ENCODE measurements around the gene TXNDC16.
A peak's percentile ranks its signal among the peaks of the same experiment; 100 is the strongest.

TXNDC16 gene

GRCh38 chr14:52447236-52447635 lies 105.1 kb downstream of the TXNDC16 start:
- TF ChIP-seq, protein P1, sequence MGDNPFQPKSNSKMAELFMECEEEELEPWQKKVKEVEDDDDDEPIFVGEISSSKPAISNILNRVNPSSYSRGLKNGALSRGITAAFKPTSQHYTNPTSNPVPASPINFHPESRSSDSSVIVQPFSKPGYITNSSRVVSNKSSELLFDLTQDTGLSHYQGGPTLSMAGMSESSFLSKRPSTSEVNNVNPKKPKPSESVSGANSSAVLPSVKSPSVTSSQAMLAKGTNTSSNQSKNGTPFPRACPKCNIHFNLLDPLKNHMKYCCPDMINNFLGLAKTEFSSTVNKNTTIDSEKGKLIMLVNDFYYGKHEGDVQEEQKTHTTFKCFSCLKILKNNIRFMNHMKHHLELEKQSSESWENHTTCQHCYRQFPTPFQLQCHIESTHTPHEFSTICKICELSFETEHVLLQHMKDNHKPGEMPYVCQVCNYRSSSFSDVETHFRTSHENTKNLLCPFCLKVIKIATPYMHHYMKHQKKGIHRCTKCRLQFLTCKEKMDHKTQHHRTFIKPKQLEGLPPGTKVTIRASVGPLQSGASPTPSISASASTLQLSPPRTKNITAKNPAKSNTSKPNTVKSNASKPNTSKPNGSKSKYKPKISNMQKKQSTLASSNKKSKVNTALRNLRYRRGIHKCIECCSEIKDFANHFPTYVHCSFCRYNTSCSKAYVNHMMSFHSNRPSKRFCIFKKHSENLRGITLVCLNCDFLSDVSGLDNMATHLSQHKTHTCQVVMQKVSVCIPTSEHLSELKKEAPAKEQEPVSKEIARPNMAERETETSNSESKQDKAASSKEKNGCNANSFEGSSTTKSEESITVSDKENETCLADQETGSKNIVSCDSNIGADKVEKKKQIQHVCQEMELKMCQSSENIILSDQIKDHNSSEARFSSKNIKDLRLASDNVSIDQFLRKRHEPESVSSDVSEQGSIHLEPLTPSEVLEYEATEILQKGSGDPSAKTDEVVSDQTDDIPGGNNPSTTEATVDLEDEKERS (tag by site-specific recombination; IDR thresholded peaks at IDR 0.05), result no peak
- CTCF ChIA-PET, result interaction anchor here (0.6 kb wide), 2 partner anchors 15 to 45 kb away, joined by 3 read pairs; no protein-coding TSS in a partner anchor
- POLR2A ChIA-PET, result no interaction called here
- no peaks in the 10 kb centered on the region for H3K9me3 ChIP-seq (ENCODE audit: control insufficient read depth, insufficient read depth, low read depth, low read length)
- no peaks in the 10 kb centered on the region for H3K4me1 ChIP-seq (ENCODE audit: control insufficient read depth, insufficient read depth, low read length)
- peaks cover 12 to 22% of the 10 kb centered on the region in 2 experiments for H3K36me3 ChIP-seq (ENCODE audit: control insufficient read depth in 2 of 2, insufficient read depth in 1 of 2, low read length in 2 of 2)
- H3K27ac ChIP-seq (ENCODE audit: extremely low read depth, low read depth, low read length), result no peak overlapping the region
- no peak overlapping the region for H3K4me3 ChIP-seq (ENCODE audit: low read depth, low read length)

- no peaks in the 10 kb centered on the region for H3K4me1 ChIP-seq (ENCODE audit: control insufficient read depth, insufficient read depth, low read length)
- TF ChIP-seq ZBTB17 (tag by site-specific recombination; IDR thresholded peaks at IDR 0.05) (peak; percentile 75), ZNF549 (tag by site-specific recombination; IDR thresholded peaks at IDR 0.05) (no peak)
- POLR2A ChIA-PET, result no interaction called here
- no peaks in the 10 kb centered on the region for H3K9me3 ChIP-seq (ENCODE audit: control insufficient read depth, insufficient read depth, low read depth, low read length)
- peaks cover 12 to 22% of the 10 kb centered on the region in 2 experiments for H3K36me3 ChIP-seq (ENCODE audit: control insufficient read depth in 2 of 2, insufficient read depth in 1 of 2, low read length in 2 of 2)
- CTCF ChIA-PET, result interaction anchor here (0.6 kb wide), 1 partner anchor 45 kb away, joined by 3 read pairs; no protein-coding TSS in a partner anchor
- no peak overlapping the region for H3K27ac ChIP-seq (ENCODE audit: extremely low read depth, low read depth, low read length)
- no peak overlapping the region for H3K4me3 ChIP-seq (ENCODE audit: low read depth, low read length)
These were observed 106.0 kb downstream of the TXNDC16 start for GRCh38 chr14:52446355-52446754.

DNA sequence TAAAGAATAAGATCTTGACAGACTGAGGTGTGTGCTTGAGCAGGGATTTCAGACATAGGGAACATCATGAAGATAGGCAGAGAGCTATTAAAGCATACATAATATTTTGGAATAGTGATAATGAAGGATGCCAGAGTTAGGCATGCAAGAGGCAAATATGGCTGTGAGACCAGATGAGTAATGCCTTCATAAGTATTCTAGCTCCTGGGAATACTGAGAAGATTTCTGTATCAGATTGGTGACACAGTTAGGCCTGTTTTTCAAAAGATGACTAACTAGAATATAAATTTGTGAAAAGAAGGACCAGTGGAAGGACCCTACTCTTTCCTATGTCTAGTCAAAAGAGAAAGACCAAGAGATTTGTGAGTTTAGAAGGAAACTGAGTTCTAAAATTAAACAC lies 108.8 kb downstream of the TXNDC16 start:
- CTCF ChIA-PET, result interaction anchor here (0.6 kb wide), 1 partner anchor 44 kb away, joined by 3 read pairs; no protein-coding TSS in a partner anchor
- Histone ChIP-seq H3K9me3 (ENCODE audit: control insufficient read depth, insufficient read depth, low read depth, low read length) (no peaks in the 10 kb centered on the region), H3K4me1 (ENCODE audit: control insufficient read depth, insufficient read depth, low read length) (no peaks in the 10 kb centered on the region), H3K27ac (ENCODE audit: extremely low read depth, low read depth, low read length) (no peak overlapping the region), H3K36me3 (ENCODE audit: control insufficient read depth in 2 of 2, insufficient read depth in 1 of 2, low read length in 2 of 2) (peaks cover 11 to 24% of the 10 kb centered on the region in 2 experiments), H3K4me3 (ENCODE audit: low read depth, low read length) (no peak overlapping the region)
- POLR2A ChIA-PET, result no interaction called here
- TF ChIP-seq, protein P2, sequence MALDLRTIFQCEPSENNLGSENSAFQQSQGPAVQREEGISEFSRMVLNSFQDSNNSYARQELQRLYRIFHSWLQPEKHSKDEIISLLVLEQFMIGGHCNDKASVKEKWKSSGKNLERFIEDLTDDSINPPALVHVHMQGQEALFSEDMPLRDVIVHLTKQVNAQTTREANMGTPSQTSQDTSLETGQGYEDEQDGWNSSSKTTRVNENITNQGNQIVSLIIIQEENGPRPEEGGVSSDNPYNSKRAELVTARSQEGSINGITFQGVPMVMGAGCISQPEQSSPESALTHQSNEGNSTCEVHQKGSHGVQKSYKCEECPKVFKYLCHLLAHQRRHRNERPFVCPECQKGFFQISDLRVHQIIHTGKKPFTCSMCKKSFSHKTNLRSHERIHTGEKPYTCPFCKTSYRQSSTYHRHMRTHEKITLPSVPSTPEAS (tag by site-specific recombination; IDR thresholded peaks at IDR 0.05), result no peak
- no peak for TF ChIP-seq ZNF404 (tag by site-specific recombination; IDR thresholded peaks at IDR 0.05)

- H3K27ac ChIP-seq (ENCODE audit: extremely low read depth, low read depth, low read length), result no peak overlapping the region
- H3K4me3 ChIP-seq (ENCODE audit: low read depth, low read length), result no peak overlapping the region
- no peaks in the 10 kb centered on the region for H3K4me1 ChIP-seq (ENCODE audit: control insufficient read depth, insufficient read depth, low read length)
- ChIA-PET CTCF (interaction anchor here (0.5 to 1.8 kb wide), 3 partner anchors 143 to 295 kb away, joined by 3 to 5 read pairs (median 5); no protein-coding TSS in a partner anchor), POLR2A (no interaction called here)
- H3K9me3 ChIP-seq (ENCODE audit: control insufficient read depth, insufficient read depth, low read depth, low read length), result no peaks in the 10 kb centered on the region
- peaks cover 11 to 24% of the 10 kb centered on the region in 2 experiments for H3K36me3 ChIP-seq (ENCODE audit: control insufficient read depth in 2 of 2, insufficient read depth in 1 of 2, low read length in 2 of 2)
- TF ChIP-seq ZNF324 (tag by site-specific recombination; IDR thresholded peaks at IDR 0.05), result no peak
- no peak for TF ChIP-seq ZBTB1 (tag by site-specific recombination; IDR thresholded peaks at IDR 0.05)
- TF ChIP-seq ZNF561 (tag by site-specific recombination; IDR thresholded peaks at IDR 0.05; ENCODE audit: borderline replicate concordance), result no peak
- TF ChIP-seq, protein P3, sequence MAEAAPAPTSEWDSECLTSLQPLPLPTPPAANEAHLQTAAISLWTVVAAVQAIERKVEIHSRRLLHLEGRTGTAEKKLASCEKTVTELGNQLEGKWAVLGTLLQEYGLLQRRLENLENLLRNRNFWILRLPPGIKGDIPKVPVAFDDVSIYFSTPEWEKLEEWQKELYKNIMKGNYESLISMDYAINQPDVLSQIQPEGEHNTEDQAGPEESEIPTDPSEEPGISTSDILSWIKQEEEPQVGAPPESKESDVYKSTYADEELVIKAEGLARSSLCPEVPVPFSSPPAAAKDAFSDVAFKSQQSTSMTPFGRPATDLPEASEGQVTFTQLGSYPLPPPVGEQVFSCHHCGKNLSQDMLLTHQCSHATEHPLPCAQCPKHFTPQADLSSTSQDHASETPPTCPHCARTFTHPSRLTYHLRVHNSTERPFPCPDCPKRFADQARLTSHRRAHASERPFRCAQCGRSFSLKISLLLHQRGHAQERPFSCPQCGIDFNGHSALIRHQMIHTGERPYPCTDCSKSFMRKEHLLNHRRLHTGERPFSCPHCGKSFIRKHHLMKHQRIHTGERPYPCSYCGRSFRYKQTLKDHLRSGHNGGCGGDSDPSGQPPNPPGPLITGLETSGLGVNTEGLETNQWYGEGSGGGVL (tag by site-specific recombination; IDR thresholded peaks at IDR 0.05), result no peak
- TF ChIP-seq, protein P4, sequence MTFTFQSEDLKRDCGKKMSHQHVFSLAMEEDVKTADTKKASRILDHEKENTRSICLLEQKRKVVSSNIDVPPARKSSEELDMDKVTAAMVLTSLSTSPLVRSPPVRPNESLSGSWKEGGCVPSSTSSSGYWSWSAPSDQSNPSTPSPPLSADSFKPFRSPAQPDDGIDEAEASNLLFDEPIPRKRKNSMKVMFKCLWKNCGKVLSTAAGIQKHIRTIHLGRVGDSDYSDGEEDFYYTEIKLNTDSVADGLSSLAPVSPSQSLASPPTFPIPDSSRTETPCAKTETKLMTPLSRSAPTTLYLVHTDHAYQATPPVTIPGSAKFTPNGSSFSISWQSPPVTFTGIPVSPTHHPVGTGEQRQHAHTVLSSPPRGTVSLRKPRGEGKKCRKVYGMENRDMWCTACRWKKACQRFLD (tag by site-specific recombination; IDR thresholded peaks at IDR 0.05), result no peak
- no peak for TF ChIP-seq SP3 (tag by site-specific recombination; IDR thresholded peaks at IDR 0.05)
- TF ChIP-seq, protein P5, sequence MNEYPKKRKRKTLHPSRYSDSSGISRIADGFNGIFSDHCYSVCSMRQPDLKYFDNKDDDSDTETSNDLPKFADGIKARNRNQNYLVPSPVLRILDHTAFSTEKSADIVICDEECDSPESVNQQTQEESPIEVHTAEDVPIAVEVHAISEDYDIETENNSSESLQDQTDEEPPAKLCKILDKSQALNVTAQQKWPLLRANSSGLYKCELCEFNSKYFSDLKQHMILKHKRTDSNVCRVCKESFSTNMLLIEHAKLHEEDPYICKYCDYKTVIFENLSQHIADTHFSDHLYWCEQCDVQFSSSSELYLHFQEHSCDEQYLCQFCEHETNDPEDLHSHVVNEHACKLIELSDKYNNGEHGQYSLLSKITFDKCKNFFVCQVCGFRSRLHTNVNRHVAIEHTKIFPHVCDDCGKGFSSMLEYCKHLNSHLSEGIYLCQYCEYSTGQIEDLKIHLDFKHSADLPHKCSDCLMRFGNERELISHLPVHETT (tag by site-specific recombination; IDR thresholded peaks at IDR 0.05), result no peak
- no peak for TF ChIP-seq RBAK (tag by site-specific recombination; IDR thresholded peaks at IDR 0.05)
- TF ChIP-seq GLI2 (tag by site-specific recombination; IDR thresholded peaks at IDR 0.05; ENCODE audit: borderline replicate concordance, low read depth), result no peak
- TF ChIP-seq, protein P6, sequence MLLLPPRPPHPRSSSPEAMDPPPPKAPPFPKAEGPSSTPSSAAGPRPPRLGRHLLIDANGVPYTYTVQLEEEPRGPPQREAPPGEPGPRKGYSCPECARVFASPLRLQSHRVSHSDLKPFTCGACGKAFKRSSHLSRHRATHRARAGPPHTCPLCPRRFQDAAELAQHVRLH (tag by site-specific recombination; IDR thresholded peaks at IDR 0.05), result no peak
- no peak for TF ChIP-seq ZNF488 (tag by site-specific recombination; IDR thresholded peaks at IDR 0.05)
- TF ChIP-seq ZNF146 (tag by site-specific recombination; IDR thresholded peaks at IDR 0.05), result no peak
- TF ChIP-seq SCRT2 (tag by site-specific recombination; IDR thresholded peaks at IDR 0.05), result no peak
These were observed 109.7 kb downstream of the TXNDC16 start for GRCh38 chr14:52442602-52443001.

Measured in HEK293 (cell line).